HEK293 (cell line): ENCODE results near the gene ITPKB.
A peak's percentile ranks its signal among the peaks of the same experiment; 100 is the strongest.

Experiments used
- GLI2 ChIP-seq: fragments of 450-650 bp; formaldehyde crosslinking; IDR thresholded peaks from 2 replicates; pipeline ENCODE4; 2017; ENCODE audit warnings: missing biosample characterization, missing genetic modification characterization, low read depth, borderline replicate concordance
- MEIS1 ChIP-seq: sonication (generic); formaldehyde crosslinking; IDR thresholded peaks from 2 replicates; pipeline ENCODE4 v1.8.1; 2022; ENCODE audit warnings: missing genetic modification reagents, mild to moderate bottlenecking, borderline replicate concordance
- RBAK ChIP-seq: fragments of 450-650 bp; formaldehyde crosslinking; IDR thresholded peaks from 2 replicates; pipeline ENCODE4 v1.5.1; 2016; ENCODE audit warnings: missing biosample characterization, missing genetic modification characterization
- TRIM28 ChIP-seq: IDR thresholded peaks from 2 replicates; pipeline ENCODE4 v1.6.1; 2011; ENCODE audit warnings: low read length, control low read depth, borderline replicate concordance
- YY2 ChIP-seq: fragments of 450-650 bp; formaldehyde crosslinking; IDR thresholded peaks from 2 replicates; pipeline ENCODE4 v1.5.1; 2016; ENCODE audit warnings: missing biosample characterization, missing genetic modification characterization
- ZBTB21 ChIP-seq: fragments of 450-650 bp; formaldehyde crosslinking; IDR thresholded peaks from 2 replicates; pipeline ENCODE4 v1.5.1; 2017; ENCODE audit warnings: missing biosample characterization, missing genetic modification characterization
- ZFP3 ChIP-seq: fragments of 450-650 bp; formaldehyde crosslinking; IDR thresholded peaks from 2 replicates; pipeline ENCODE4 v1.5.1; 2016; ENCODE audit warnings: low read depth, missing biosample characterization, missing genetic modification characterization
- ZNF148 ChIP-seq: fragments of 450-650 bp; formaldehyde crosslinking; IDR thresholded peaks from 2 replicates; pipeline ENCODE4 v1.5.0; 2017; ENCODE audit warnings: missing biosample characterization, missing genetic modification characterization, borderline replicate concordance
- ZNF18 ChIP-seq: fragments of 450-650 bp; formaldehyde crosslinking; IDR thresholded peaks from 2 replicates; pipeline ENCODE4 v1.5.1; 2016; ENCODE audit warnings: missing biosample characterization, missing genetic modification characterization
- ZNF211 ChIP-seq: fragments of 450-650 bp; formaldehyde crosslinking; IDR thresholded peaks from 2 replicates; pipeline ENCODE4 v1.5.1; 2016; ENCODE audit warnings: low read depth, missing biosample characterization, missing genetic modification characterization
- ZNF23 ChIP-seq: fragments of 450-650 bp; formaldehyde crosslinking; IDR thresholded peaks from 2 replicates; pipeline ENCODE4 v1.5.1; 2016; ENCODE audit warnings: missing biosample characterization, missing genetic modification characterization, borderline replicate concordance
- ZNF24 ChIP-seq: fragments of 450-650 bp; formaldehyde crosslinking; IDR thresholded peaks from 2 replicates; pipeline ENCODE4 v1.5.1; 2016; ENCODE audit warnings: missing biosample characterization, missing genetic modification characterization
- ZNF248 ChIP-seq: fragments of 450-650 bp; formaldehyde crosslinking; IDR thresholded peaks from 2 replicates; pipeline ENCODE4 v1.5.1; 2017; ENCODE audit warnings: missing biosample characterization, missing genetic modification characterization
- ZNF266 ChIP-seq: fragments of 450-650 bp; formaldehyde crosslinking; IDR thresholded peaks from 2 replicates; pipeline ENCODE4 v1.5.1; 2016; ENCODE audit warnings: missing biosample characterization, missing genetic modification characterization, low read depth
- ZNF324 ChIP-seq: fragments of 450-650 bp; formaldehyde crosslinking; IDR thresholded peaks from 2 replicates; pipeline ENCODE4 v1.5.1; 2016; ENCODE audit warnings: missing biosample characterization, missing genetic modification characterization
- ZNF354C ChIP-seq: fragments of 450-650 bp; formaldehyde crosslinking; IDR thresholded peaks from 2 replicates; pipeline ENCODE4 v1.5.1; 2016; ENCODE audit warnings: missing biosample characterization, missing genetic modification characterization, low read depth, borderline replicate concordance
- ZNF398 ChIP-seq: fragments of 450-650 bp; formaldehyde crosslinking; IDR thresholded peaks from 2 replicates; pipeline ENCODE4 v1.5.1; 2017; ENCODE audit warnings: missing biosample characterization, missing genetic modification characterization
- ZNF416 ChIP-seq: fragments of 450-650 bp; formaldehyde crosslinking; IDR thresholded peaks from 2 replicates; pipeline ENCODE4 v1.5.1; 2016; ENCODE audit warnings: missing biosample characterization, missing genetic modification characterization
- ZNF529 ChIP-seq: fragments of 450-650 bp; formaldehyde crosslinking; IDR thresholded peaks from 2 replicates; pipeline ENCODE4 v1.5.1; 2017; ENCODE audit warnings: missing genetic modification characterization, missing biosample characterization; ENCODE audit not compliant: insufficient replicate concordance
- ZNF660 ChIP-seq: fragments of 450-650 bp; IDR thresholded peaks from 2 replicates; pipeline ENCODE4 v1.5.1; 2018; ENCODE audit warnings: missing biosample characterization, mild to moderate bottlenecking, missing genetic modification characterization
- ZNF776 ChIP-seq: fragments of 450-650 bp; formaldehyde crosslinking; IDR thresholded peaks from 2 replicates; pipeline ENCODE4 v1.5.0; 2017; ENCODE audit warnings: missing biosample characterization, missing genetic modification characterization, borderline replicate concordance
- TF ChIP-seq, protein P1 (sequence below): fragments of 450-650 bp; formaldehyde crosslinking; IDR thresholded peaks from 2 replicates; pipeline ENCODE4 v1.5.1; 2016; ENCODE audit warnings: missing biosample characterization, missing genetic modification characterization
- TF ChIP-seq, protein P2 (sequence below): fragments of 450-650 bp; formaldehyde crosslinking; IDR thresholded peaks from 2 replicates; pipeline ENCODE4 v1.5.1; 2016; ENCODE audit warnings: missing biosample characterization, missing genetic modification characterization
- TF ChIP-seq, protein P3 (sequence below): fragments of 450-650 bp; IDR thresholded peaks from 2 replicates; pipeline ENCODE4 v1.5.1; 2018; ENCODE audit warnings: missing biosample characterization, mild to moderate bottlenecking, missing genetic modification characterization

The ITPKB gene

DNA sequence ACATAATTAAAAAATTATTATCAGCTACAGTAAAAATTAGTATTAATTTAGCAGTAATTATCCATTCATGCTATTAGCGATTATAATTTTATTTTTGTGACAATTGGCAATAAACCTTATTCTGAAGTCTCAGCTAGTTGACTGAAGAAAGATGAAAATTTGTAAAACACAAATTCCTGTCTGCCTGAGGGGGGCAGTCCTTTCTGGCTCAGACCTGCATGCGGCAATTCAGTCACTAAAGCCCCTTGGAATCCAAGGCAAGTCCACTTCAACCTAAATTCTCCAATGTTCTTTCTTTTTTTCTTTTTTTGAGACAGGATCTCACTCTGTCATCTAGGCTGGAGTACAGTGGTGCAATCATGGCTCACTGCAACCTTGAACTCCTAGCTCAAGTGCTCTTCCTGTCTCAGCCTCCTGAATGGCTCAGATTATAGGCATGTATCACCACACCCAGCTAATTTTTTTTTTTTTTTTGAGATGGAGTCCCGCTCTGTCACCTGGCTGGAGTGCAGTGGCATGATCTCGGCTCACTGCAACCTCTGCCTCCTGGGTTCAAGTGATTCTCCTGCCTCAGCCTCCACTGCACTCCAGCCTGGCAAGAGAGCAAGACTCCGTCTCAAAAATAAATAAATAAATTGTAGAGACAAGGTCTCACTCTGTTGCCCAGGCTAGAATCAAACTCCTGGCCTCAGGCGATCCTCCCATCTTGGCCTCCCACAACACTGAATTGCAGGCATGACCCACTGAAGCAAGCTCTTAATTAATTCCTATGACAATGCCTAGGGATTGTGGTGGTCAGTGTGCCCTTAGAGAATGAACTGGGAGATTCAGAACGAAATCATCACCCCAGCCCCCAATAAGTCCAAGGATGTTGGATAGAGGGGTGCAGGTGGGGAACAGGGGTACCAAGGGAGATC, 24.2 kb upstream of the ITPKB start (continued):
- TF ChIP-seq, protein P1, sequence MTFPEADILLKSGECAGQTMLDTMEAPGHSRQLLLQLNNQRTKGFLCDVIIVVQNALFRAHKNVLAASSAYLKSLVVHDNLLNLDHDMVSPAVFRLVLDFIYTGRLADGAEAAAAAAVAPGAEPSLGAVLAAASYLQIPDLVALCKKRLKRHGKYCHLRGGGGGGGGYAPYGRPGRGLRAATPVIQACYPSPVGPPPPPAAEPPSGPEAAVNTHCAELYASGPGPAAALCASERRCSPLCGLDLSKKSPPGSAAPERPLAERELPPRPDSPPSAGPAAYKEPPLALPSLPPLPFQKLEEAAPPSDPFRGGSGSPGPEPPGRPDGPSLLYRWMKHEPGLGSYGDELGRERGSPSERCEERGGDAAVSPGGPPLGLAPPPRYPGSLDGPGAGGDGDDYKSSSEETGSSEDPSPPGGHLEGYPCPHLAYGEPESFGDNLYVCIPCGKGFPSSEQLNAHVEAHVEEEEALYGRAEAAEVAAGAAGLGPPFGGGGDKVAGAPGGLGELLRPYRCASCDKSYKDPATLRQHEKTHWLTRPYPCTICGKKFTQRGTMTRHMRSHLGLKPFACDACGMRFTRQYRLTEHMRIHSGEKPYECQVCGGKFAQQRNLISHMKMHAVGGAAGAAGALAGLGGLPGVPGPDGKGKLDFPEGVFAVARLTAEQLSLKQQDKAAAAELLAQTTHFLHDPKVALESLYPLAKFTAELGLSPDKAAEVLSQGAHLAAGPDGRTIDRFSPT = no peak
- TF ChIP-seq, protein P2, sequence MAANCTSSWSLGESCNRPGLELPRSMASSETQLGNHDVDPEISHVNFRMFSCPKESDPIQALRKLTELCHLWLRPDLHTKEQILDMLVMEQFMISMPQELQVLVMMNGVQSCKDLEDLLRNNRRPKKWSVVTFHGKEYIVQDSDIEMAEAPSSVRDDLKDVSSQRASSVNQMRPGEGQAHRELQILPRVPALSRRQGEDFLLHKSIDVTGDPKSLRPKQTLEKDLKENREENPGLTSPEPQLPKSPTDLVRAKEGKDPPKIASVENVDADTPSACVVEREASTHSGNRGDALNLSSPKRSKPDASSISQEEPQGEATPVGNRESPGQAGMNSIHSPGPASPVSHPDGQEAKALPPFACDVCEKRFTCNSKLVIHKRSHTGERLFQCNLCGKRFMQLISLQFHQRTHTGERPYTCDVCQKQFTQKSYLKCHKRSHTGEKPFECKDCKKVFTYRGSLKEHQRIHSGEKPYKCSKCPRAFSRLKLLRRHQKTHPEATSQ (tag by site-specific recombination) = no peak
- TF ChIP-seq ZBTB21 (tag by site-specific recombination) (no peak), ZNF324 (tag by site-specific recombination) (no peak), ZNF266 (no peak), ZNF660 (tag by site-specific recombination) (no peak), RBAK (tag by site-specific recombination) (no peak), ZNF529 (tag by site-specific recombination) (no peak), ZNF211 (tag by site-specific recombination) (no peak), MEIS1 (CRISPR knock-in tag) (no peak), TRIM28 (no peak), ZNF354C (no peak), YY2 (tag by site-specific recombination) (peak; percentile 7; the same call in 1 of the 2 replicates), ZNF776 (no peak), ZNF18 (no peak), ZNF416 (no peak), ZNF398 (tag by site-specific recombination) (no peak), ZNF24 (no peak), ZNF23 (tag by site-specific recombination) (no peak), ZNF148 (tag by site-specific recombination) (no peak), ZNF248 (tag by site-specific recombination) (no peak), GLI2 (no peak), ZFP3 (tag by site-specific recombination) (no peak)
- TF ChIP-seq, protein P3, sequence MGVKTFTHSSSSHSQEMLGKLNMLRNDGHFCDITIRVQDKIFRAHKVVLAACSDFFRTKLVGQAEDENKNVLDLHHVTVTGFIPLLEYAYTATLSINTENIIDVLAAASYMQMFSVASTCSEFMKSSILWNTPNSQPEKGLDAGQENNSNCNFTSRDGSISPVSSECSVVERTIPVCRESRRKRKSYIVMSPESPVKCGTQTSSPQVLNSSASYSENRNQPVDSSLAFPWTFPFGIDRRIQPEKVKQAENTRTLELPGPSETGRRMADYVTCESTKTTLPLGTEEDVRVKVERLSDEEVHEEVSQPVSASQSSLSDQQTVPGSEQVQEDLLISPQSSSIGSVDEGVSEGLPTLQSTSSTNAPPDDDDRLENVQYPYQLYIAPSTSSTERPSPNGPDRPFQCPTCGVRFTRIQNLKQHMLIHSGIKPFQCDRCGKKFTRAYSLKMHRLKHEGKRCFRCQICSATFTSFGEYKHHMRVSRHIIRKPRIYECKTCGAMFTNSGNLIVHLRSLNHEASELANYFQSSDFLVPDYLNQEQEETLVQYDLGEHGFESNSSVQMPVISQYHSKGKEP (tag by site-specific recombination) = no peak
